Cardiac fibroblast (primary cell): ENCODE results near the gene MGA.

Source experiments
- DNase-seq, 2 donors: peaks; one replicate each; pipeline versions ENCODE4 v3.0.0 to v3.0.0-alpha.2; 2010; ENCODE audit warnings: low read depth in 2 of 2
- H3K4me3 ChIP-seq, 2 donors: replicated peaks in 1 of 2; 1 replicate in 1 of 2; 2 replicates in 1 of 2; pipeline ENCODE4 v1.5.1; 2011; ENCODE audit warnings: low read depth in 2 of 2, low read length in 2 of 2, mild to moderate bottlenecking in 2 of 2, moderate library complexity in 1 of 2
- TF ChIP-seq, protein P1 (sequence below): IDR thresholded peaks from one replicate; pipeline ENCODE4 v1.5.1; 2011; ENCODE audit warnings: low read depth, mild to moderate bottlenecking, low read length, inconsistent platforms

The MGA gene

DNA sequence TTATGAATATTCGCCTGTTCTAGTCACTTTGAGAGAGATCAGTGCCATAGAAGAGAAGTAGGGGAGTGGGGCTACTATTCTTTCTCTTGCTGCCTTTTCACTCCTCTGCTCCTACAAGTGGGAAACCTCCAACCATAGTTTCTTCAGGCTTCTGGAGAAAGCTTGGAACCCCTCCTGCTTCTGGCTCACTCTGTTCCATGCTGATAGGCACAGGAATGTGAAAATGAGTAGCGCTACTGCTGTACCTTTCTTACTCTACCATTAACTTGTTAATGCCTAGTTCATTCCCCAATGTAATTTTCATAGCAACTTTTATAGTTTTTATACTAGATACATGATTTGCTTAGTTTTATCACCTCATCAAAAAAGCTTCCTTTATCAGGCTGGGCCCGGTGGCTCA is 141.0 kb downstream of the MGA start:
- no peak overlapping the region for H3K4me3 ChIP-seq
- TF ChIP-seq, protein P1, sequence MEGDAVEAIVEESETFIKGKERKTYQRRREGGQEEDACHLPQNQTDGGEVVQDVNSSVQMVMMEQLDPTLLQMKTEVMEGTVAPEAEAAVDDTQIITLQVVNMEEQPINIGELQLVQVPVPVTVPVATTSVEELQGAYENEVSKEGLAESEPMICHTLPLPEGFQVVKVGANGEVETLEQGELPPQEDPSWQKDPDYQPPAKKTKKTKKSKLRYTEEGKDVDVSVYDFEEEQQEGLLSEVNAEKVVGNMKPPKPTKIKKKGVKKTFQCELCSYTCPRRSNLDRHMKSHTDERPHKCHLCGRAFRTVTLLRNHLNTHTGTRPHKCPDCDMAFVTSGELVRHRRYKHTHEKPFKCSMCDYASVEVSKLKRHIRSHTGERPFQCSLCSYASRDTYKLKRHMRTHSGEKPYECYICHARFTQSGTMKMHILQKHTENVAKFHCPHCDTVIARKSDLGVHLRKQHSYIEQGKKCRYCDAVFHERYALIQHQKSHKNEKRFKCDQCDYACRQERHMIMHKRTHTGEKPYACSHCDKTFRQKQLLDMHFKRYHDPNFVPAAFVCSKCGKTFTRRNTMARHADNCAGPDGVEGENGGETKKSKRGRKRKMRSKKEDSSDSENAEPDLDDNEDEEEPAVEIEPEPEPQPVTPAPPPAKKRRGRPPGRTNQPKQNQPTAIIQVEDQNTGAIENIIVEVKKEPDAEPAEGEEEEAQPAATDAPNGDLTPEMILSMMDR: no peak
- no peak for DNase-seq

DNA sequence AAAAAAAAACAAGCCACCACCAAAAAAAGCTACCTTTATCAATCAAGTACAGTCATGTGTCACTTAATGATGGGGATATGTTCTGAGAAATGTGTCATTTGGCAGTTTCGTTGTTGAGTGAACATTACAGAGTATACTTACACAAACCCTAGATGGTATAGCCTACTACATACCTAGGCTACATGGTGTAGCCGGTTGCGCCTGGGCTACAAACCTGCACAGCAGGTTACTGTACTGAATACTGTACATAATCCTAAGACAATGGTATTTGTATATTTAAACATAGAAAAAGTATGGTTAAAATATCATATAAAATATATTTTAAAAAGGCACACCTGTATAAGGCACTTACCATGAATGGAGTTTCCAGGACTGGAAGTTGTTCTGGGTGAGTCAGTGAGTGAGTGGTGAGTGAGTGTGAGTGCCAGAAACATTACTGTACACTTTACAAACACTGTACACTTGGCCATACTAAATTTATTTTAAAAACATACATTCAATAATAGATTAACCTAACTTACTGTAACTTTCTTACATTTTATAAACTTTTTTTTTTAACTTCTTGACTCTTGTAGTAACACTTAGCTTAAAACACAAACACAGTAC is 141.7 kb downstream of the MGA start:
- TF ChIP-seq, protein P1: no peak
- no peak overlapping the region for H3K4me3 ChIP-seq
- DNase-seq: peak in 1 of 2 donors; percentile 70

DNA sequence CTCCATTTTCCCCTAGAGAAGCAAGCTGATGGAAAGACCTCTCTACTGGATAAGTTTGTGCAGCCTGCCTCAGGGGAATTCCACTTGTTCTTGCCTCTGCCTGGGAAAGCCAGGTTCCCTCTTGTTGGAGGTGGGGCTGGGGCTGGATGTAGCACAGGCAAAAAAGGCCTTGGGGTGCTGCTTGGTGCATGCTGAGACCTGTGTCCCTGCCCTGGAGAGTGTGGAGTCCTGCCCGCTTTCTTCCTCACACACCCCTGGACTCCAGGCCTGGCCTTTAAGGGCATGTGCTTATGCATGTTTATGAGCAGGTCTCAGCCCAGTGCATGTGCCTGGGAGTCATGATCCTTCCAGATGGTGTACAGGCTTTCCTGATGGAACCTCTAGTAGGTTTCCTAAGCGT is 144.2 kb downstream of the MGA start:
- DNase-seq: no peak
- H3K4me3 ChIP-seq: no peak overlapping the region
- TF ChIP-seq, protein P1: no peak

DNA sequence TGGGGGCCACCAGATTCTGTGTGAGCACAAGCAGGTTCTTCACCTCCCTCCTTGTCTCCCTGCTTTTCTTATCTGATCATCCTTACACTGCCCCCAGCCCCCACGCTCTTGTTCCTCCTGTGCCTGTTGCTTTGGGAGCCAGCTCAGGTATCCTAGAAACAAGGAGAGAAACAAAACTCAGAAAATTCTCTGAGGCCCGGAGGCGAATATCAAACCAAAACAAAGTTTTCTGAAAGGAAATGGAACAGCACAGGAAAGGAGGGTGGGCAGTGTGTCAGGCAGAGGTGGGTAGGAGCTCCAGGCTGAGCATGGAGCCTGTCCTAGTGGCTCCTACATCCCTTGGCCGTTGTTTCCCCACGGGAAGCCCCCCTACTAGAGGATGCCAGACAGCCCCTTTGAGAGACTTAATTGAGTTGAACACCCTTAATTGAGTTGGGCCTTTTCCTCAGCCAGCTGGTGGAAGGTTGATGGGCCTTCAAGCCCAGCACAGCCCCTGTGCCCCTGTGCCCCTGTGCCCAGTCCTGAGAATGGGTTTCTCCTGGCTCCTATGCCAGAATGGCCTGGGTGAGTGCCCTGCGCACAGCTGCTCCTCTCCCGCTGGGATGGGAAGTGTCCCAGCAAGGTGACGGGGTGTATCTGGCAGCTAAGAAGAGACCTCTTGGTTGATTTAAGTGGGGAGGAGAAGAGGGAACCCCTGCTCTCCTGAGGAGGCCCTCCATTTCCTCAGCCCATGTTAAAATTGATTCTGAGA is 144.9 kb downstream of the MGA start:
- TF ChIP-seq, protein P1: no peak
- no peak overlapping the region for H3K4me3 ChIP-seq
- DNase-seq: no peak

DNA sequence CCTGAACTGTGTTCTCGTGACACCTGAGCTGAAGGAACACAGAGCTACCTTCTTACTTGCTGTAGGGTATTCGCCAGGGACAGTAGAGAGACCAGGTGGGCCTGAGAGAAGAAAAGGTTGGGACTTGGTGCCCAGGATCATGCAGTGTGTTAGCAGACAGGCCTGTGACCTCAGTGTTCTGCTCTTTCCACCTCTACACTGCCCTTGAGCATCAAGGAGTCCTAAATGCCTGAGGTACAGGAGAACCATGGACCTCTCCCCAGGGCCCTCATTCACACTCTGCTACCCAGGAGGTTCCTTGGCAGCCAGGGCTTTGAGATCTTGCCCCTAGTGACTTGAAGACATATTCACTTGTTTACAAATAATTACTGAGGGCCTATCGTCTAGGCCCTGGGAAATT is 145.5 kb downstream of the MGA start:
- no peak for DNase-seq
- no peak overlapping the region for H3K4me3 ChIP-seq
- TF ChIP-seq, protein P1: no peak

DNA sequence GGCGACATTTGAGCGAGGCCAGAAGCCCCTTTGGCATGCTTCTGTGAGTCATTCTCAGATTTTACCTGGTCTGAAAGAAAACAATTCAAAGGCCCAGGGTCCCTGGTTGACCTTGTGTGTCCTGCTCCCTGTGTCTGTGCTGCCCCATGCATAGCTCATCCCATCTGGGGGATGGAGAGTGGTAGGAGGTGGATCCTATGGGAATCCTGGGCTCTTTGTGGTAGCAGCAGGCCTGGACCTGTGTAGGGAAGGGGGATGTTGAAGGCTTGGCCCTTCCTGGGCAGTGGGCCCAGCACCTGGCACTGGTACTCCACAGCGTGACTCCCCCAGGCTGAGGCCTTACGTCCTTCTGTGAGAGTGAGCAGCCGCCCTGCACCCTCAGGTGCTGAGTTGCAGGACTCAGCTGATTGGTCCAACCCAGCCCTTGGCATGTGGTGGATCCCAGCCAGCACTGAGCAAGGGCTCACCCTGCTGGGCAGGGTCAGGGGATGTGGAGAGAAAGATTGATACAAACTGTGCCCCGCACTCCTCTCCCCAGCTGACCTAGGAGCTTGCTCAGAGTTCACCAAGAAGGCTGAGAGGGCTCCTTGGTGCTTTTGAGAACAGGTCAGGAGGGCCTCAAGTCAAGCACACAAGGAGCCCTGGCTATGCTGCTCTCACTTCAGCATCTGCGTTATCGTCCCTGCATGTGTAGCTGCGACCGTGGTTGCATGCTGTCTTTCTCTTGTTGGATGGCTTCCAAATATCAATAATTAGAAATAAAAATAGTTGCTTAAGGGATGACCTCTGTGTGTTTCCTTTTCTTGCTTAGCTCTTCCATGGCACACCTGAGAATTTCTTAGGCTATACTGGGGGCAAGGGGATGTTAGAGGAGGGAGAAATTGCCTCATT is 146.3 kb downstream of the MGA start:
- TF ChIP-seq, protein P1: no peak
- H3K4me3 ChIP-seq: no peak overlapping the region
- DNase-seq: no peak
